ENCODE measurements around the gene RBMS1. TPM values are rescaled to one million over a fixed set of nuclear protein-coding genes. Genes with fewer than 3 reads are reported as not detected.

The RBMS1 gene
- total RNA-seq, 6 experiments from 2014 or later = 8.5 to 21.4 (median 14.3) TPM

DNA sequence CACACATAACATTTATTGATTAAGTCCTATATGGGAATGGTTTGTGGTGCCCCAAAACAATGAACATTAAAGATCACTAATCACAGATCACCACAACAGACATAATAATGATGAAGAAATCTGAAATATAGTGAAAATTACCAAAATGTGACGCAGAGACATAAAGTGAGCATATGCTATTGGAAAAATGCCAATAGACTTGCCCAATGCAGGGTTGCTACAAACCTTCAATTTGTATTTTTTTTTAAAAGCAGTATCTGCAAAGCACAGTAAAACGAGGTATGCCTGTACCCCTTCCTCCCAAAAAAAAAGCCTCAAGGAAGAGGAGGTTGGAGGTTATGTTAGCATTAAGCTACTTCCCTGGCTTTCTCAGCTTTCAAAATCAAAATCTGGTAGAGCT lies 131.1 kb downstream of the RBMS1 start:
- Histone ChIP-seq H3K4me1 (no peaks in the 10 kb centered on the region), H3K27me3 (no peaks in the 10 kb centered on the region), H3K27ac (no peak overlapping the region), H3K9me3 (no peaks in the 10 kb centered on the region), H3K4me3 (no peak overlapping the region), H3K36me3 (no peaks in the 10 kb centered on the region)
- no peak for DNase-seq
- intact Hi-C loops (cut with DNase I) = no loop called here
- 68% methylated on average over 2 of the region's 2 CpGs for WGBS (ENCODE audit: insufficient coverage, low coverage, low lambda C conversion rate, missing lambda C conversion rate)
- no peak for ATAC-seq
- TF ChIP-seq, protein P1, sequence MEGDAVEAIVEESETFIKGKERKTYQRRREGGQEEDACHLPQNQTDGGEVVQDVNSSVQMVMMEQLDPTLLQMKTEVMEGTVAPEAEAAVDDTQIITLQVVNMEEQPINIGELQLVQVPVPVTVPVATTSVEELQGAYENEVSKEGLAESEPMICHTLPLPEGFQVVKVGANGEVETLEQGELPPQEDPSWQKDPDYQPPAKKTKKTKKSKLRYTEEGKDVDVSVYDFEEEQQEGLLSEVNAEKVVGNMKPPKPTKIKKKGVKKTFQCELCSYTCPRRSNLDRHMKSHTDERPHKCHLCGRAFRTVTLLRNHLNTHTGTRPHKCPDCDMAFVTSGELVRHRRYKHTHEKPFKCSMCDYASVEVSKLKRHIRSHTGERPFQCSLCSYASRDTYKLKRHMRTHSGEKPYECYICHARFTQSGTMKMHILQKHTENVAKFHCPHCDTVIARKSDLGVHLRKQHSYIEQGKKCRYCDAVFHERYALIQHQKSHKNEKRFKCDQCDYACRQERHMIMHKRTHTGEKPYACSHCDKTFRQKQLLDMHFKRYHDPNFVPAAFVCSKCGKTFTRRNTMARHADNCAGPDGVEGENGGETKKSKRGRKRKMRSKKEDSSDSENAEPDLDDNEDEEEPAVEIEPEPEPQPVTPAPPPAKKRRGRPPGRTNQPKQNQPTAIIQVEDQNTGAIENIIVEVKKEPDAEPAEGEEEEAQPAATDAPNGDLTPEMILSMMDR (IDR thresholded peaks at IDR 0.05) = no peak
- no peak for TF ChIP-seq POLR2A (IDR thresholded peaks at IDR 0.05)

DNA sequence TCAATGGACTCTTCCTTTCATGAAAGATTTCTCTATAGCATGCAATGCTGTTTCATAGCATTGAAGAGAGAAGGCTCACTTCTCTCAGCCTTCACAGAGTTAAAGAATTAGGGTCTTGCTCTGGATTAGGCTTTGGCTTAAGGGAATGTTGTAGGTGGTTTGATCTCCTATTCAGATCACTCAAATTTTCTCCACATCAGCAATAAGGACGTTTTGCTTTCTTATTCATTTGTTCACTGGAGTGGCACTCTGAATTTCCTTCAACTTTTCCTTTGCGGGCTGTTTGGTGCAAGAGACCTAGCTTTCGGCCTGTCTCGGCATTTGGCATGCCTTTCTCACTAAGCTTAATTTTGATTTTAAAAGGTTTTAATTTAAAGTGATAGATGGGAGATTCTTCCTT lies 131.6 kb downstream of the RBMS1 start:
- H3K27me3 ChIP-seq = no peaks in the 10 kb centered on the region
- no peak overlapping the region for H3K27ac ChIP-seq
- no peak overlapping the region for H3K4me3 ChIP-seq
- DNase-seq (no peak), ATAC-seq (no peak)
- no peaks in the 10 kb centered on the region for H3K36me3 ChIP-seq
- H3K9me3 ChIP-seq = no peaks in the 10 kb centered on the region
- 76% methylated on average over 4 of the region's 4 CpGs for WGBS (ENCODE audit: insufficient coverage, low coverage, low lambda C conversion rate, missing lambda C conversion rate)
- no peak for TF ChIP-seq POLR2A (IDR thresholded peaks at IDR 0.05)
- TF ChIP-seq, protein P1 (IDR thresholded peaks at IDR 0.05) = no peak
- intact Hi-C loops (cut with DNase I) = no loop called here
- no peaks in the 10 kb centered on the region for H3K4me1 ChIP-seq

DNA sequence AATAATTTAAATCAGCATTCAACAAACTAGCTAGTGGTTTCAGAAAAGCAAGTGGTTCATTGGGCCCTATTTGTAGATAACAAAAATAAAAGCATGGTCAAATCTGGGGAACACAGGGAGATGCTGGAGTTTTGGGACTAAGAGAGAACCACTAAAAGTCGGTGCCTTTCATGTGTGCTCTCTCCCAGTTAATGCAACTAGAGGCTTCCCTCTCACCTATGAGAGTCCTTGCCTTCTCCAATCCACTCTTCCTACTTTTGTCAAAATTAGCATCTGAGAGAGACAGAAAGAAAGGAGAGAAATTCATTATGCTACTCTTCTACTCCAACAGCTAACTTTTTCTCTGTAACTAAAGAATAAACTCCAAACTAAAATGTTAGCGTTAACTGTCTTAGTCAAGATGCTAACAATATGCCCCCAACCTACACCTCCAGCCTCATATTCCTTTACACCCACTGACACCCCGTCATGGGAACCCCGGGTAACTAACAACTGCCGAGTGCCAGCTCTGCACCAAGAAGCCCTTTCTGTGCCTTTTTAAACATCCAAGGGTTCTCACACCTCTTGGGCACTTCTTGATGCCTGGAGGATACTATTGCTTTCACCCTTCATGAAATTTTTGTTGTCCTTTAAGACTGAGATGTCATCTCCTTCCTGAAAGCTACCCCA lies 133.4 kb downstream of the RBMS1 start:
- H3K9me3 ChIP-seq = no peaks in the 10 kb centered on the region
- DNase-seq (no peak), ATAC-seq (no peak)
- H3K27ac ChIP-seq = no peak overlapping the region
- no peaks in the 10 kb centered on the region for H3K27me3 ChIP-seq
- no peak for TF ChIP-seq POLR2A (IDR thresholded peaks at IDR 0.05)
- H3K4me3 ChIP-seq = no peak overlapping the region
- no peaks in the 10 kb centered on the region for H3K4me1 ChIP-seq
- WGBS (ENCODE audit: insufficient coverage, low coverage, low lambda C conversion rate, missing lambda C conversion rate) = 88% methylated on average over 5 of the region's 5 CpGs
- H3K36me3 ChIP-seq = no peaks in the 10 kb centered on the region
- intact Hi-C loops (cut with DNase I) = no loop called here

DNA sequence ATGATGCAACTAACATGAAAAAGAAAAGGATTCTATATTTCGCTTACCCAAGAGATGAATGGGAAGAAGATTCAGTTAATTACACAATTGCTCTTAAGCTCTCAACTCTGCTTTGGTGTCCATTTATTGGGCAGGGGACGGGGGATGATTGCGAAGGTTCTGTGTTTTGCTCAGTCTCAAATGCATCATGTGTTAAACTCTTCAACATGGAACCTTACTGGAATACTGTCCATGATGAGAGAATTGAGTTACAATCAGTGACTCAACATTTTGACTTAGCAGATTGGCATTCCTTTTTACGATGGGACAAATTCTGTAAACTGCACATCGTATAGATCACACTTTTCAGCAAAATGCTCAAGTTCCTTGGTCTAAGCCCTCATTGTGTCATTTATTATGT lies 135.6 kb downstream of the RBMS1 start:
- TF ChIP-seq POLR2A (IDR thresholded peaks at IDR 0.05) = no peak
- TF ChIP-seq, protein P1 (IDR thresholded peaks at IDR 0.05) = no peak
- H3K4me1 ChIP-seq = no peaks in the 10 kb centered on the region
- DNase-seq = no peak
- H3K27me3 ChIP-seq = no peaks in the 10 kb centered on the region
- no peak for ATAC-seq
- intact Hi-C loops (cut with DNase I) = no loop called here
- 84% methylated on average over 5 of the region's 5 CpGs for WGBS (ENCODE audit: insufficient coverage, low coverage, low lambda C conversion rate, missing lambda C conversion rate)
- H3K4me3 ChIP-seq = no peak overlapping the region
- no peaks in the 10 kb centered on the region for H3K9me3 ChIP-seq
- H3K36me3 ChIP-seq = no peaks in the 10 kb centered on the region
- no peak overlapping the region for H3K27ac ChIP-seq

DNA sequence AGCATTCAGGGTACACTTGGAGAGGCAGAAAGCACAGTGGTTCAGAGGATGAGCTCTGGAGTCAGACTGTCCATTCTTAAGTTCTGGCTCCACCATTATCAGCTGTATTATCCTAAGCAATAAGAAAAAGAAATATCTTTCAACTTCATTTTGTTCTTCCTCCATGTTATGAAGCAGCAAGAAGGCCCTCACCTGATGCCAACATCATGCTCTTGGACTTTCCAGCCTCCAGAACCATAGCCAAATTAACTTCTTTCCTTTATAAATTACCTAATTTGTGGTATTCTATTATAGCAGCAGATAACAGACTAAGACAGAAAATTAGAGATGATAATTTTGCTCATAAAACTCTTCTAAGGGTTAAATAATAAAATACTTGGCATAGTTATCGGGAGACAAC lies 137.1 kb downstream of the RBMS1 start:
- H3K4me3 ChIP-seq = no peak overlapping the region
- TF ChIP-seq, protein P1 (IDR thresholded peaks at IDR 0.05) = no peak
- no peak for TF ChIP-seq POLR2A (IDR thresholded peaks at IDR 0.05)
- WGBS (ENCODE audit: insufficient coverage, low coverage, low lambda C conversion rate, missing lambda C conversion rate) = 67% methylated on average over 1 of the region's 1 CpG

More for the DNA sequence above, 137.1 kb downstream of the RBMS1 start:
- H3K4me1 ChIP-seq = no peaks in the 10 kb centered on the region
- intact Hi-C loops (cut with DNase I) = no loop called here
- H3K36me3 ChIP-seq = no peaks in the 10 kb centered on the region
- DNase-seq (no peak), ATAC-seq (no peak)
- no peak overlapping the region for H3K27ac ChIP-seq
- H3K9me3 ChIP-seq = no peaks in the 10 kb centered on the region
- H3K27me3 ChIP-seq = no peaks in the 10 kb centered on the region

All from right lobe of liver (tissue), 6 donors.